HG02610 (cell line): ENCODE measurements around the gene FAM9A.

Source experiments
- ATAC-seq: cut with Tn5 transposase; IDR thresholded peaks from one replicate; pipeline ENCODE4 v1.9.1; 2021; ENCODE audit warnings: mild to moderate bottlenecking, moderate library complexity; ENCODE audit not compliant: unreplicated experiment

The FAM9A gene

DNA sequence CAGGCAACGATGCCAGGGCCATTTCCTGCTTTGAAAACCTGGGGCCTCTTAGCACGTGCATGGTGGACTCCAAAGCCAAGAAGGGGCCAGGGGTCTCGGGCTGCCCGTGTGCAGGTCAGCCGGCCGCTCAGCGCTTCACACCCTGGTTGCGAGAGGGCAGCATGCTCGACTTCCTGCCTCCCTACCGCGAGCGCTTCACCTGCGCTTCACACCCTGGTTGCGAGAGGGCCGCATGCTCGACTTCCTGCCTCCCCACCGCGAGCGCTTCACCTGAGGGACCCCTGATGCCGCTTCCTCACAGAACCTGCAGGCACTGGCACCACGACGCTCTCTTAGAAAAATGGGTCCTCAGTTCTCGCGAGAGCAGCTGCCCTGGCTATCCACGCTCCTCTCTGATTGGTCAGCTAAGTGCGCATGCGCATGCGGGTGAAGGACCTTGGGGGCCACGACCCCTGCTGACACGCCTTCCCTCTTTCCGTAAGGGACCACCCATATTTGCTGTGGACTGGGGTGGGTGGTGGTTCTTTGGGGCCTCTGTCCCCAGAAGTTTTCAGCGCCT, at the start of gene FAM9A:
TSS of gene FAM9A (minus strand) at position 343 of the 559 bp plus-strand sequence. CDS start 1,212 bp downstream, outside the sequence.
- no peak for ATAC-seq

DNA sequence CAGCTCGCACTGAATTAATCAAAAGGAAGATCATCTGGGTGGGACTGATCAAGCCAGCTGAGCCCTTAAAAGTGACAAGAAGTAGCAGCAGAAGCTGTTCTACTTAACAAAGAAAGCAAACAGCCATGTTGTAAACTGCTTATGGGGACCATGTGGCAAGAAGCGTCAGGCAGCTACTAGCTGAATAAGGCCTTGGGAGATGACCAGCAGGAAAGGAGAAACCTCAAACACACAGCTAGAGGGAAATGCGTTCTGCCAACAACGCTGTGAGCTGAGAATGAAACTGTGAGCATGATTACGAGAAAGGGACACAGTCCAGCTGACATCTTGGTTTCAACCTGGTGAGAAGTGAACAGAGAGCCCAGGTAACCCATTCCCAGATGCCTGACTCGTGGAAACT, 49.3 kb upstream of the FAM9A start:
- ATAC-seq = no peak

GRCh38 chrX:8849945-8850344, 48.8 kb upstream of the FAM9A start:
- no peak for ATAC-seq

DNA sequence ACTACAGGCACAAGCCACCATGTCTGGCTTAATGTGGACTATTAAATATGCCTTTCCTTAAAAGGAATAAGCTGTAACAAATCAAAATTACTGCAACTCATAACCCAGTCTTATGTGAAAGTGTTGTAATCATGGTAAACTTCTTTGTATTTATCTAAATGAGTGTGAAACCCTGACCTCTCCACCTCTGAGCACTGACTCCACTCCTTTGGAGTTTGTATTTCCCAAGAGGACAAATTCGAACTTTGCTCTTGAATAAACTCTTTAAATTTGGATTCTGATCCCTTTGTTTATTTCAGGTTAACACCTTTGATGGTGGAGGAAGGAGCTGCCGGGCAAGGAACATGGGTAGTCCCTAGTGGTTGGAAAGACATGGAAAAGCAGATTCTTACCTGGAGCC, 48.3 kb upstream of the FAM9A start:
- ATAC-seq = no peak

GRCh38 chrX:8848911-8849310, 47.7 kb upstream of the FAM9A start:
- ATAC-seq = no peak

- ATAC-seq = no peak
These were observed 47.3 kb upstream of the FAM9A start for GRCh38 chrX:8848441-8848840.

- no peak for ATAC-seq
These were observed 46.2 kb upstream of the FAM9A start for GRCh38 chrX:8847360-8847759.

DNA sequence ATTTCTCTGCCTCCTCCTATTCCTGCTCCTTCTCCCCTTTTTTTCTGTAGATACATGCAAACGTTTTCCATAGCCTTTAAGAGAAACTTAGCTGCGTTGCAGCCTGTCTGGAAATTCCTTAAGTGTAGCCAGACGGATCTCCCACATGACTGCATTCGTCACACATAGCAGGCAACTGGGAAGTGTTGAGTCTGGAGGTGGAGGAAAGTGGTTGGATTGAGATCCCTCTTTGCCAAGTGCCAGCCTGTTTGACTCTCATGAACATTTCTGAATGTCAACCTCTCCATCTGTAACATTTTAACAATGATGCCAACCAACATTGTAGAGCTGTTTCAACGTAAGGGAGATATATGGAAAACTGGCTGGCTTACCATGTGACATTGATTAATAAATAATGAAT, 45.1 kb upstream of the FAM9A start:
- ATAC-seq = no peak

GRCh38 chrX:8845469-8845868, 44.3 kb upstream of the FAM9A start:
- ATAC-seq = no peak

GRCh38 chrX:8845060-8845459, 43.9 kb upstream of the FAM9A start:
- ATAC-seq = no peak

DNA sequence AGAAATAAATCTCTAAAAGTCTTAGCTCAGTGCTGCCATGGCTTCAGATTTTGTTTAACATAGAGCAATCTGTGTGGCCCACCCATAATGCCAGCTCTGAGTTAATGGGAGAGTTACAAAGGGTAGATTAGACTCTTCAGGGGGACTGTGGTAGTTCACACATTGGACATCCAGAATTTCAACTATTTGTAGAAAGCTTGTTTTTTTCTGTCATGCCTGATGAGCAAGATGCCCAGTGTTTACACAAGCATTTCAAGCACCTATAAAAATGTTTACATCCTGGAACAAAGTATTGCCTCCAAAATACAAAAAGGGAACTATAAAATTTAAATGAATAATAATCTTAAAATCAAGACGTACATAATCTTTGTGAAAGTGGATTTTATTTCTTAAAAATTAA, 43.0 kb upstream of the FAM9A start:
- ATAC-seq = no peak

DNA sequence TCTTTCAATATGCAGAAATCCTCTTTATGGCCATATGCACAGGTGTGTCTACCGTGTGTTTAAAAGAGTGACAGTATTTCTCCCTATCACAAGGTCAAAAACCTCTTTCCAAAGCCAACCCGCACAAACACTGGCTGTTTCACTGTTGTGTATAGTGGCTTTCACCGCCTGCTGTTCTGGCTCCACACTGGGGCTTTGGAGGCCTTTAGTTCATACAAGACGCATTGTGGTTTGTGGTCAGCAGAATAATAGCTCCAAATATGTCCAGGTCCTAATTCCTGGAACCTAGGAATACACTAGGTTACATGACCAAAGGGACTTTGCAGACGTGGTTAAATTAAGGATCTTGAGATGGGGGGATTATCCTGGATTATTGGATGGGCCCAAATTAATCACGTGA, 40.7 kb upstream of the FAM9A start:
- no peak for ATAC-seq

DNA sequence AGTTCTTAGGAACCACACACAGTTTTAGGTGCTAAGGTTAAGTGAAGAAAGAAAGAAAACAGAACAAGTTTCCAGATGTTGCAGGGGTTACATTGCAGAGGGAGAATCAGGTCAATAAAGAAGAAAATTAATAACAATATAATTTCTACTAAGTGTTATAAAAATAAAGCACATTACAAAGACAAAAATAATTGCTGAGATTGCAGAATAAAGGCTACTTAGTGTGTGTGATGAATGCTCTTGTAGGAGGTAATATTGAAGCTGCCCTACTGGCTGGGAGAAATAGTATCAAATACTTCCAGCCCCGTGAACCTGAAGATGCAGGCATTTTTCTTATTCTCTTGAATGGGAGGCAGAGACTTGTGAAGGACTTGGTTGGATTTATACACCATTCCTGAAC, 33.2 kb upstream of the FAM9A start:
- ATAC-seq = no peak

DNA sequence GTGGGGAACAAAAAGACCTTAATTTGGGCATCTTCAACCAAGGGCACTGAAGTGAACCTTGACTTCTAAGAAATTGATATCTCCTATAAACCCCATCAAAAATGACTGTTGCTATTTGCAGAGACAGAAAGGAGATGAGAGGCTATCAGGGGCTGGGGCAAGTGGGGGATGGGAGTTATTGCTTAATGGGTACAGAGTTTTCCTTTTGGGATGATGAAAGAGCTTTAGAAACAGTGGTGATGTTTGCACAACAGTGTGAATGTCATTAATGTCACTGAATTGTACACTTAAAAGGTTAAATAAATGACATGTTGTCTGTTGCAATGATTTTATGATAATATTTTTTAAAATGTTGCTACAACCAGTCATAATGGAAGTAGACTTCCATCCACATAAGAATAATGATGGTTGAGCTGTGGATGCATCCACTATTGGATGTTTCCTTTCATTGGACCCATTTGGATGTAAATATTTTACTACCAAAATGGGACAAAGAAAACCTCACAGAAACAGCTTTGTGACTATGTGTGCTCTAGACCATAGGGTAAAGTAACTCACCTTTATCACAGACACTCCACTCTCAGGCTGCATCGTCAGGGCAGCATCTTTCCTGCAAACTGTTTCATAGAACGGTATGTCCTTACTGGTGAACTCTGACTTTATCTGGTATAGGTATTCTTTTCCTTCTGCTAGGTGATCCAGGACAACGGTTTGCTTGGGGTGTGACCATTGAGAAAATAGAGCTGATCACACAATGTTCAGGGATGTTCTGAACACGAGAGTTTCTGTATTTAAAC, 31.6 kb upstream of the FAM9A start:
- ATAC-seq = no peak

GRCh38 chrX:8823698-8824097, 22.5 kb upstream of the FAM9A start:
- ATAC-seq = no peak

DNA sequence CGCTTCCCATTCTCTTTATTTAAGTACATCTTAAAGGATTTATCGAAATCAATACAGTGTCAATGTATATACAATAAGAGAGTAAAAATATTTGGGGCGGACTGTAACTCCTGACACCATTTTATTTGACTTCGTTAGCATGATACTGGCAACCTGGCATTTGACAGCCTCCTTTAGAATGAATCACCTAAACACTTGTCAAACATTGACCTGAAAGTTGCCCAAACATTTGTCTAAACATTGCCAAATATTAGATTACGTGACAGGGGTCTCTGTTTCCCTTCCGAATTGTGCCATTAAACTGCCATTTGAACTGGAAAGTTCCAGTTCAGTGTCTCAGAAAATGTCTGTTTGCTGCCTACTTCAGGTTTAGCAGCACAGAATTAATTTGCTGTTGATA, 20.8 kb upstream of the FAM9A start:
- no peak for ATAC-seq

DNA sequence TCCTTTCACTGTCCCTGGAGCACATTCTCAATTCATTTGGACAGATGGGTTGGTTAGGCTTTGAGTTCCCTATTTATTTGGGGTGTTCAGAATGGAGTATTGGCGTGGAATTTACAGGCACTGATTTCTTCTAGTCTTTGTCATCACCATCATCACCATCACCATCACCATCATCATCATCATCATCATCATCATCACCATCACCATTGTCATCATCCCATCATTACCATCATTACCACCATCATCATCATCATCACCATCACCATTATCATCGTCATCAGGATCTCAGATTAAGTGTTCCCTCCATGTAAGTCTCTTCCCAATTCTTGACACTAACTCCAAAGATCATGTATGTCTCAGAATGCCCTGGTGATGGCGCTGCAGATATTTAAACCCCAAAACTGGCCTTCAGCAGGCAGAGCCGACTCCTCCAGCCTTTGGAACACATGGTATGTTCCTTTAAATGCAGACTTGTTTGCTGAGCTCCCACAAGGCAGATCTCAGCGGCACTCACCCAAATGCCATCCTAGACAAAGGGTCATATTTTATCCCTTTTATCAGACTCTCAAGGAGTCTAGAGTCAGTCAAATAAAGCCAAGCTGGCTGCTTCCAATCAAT, 19.8 kb upstream of the FAM9A start:
- ATAC-seq = no peak

DNA sequence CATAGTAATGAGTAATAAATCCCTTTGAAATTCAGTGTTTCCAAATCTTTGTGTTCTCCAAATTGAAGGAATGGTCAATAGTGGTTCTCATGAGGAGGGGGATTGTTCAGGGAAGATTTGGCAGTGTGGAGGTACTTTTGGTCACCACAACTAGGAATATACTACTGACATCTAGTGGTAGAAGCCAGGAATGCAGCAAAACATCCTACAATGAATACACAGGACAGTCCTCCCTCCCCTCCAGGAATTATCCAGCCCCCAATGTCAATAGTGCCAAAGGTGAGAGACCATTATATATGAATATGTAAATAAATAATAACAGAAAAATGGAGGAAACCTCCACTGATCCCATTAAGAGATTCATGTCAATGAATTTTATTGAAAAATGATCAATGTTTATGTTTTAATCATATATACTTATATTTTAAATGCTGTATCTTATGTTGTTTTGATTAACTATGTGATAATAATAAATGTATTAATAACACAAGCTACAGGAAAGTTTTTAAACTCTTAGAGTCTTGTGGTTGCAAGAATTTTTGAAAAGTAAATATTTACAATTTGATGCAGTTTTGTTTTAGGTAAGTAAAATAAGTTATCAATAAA, 14.4 kb upstream of the FAM9A start:
- ATAC-seq = peak; percentile 43

DNA sequence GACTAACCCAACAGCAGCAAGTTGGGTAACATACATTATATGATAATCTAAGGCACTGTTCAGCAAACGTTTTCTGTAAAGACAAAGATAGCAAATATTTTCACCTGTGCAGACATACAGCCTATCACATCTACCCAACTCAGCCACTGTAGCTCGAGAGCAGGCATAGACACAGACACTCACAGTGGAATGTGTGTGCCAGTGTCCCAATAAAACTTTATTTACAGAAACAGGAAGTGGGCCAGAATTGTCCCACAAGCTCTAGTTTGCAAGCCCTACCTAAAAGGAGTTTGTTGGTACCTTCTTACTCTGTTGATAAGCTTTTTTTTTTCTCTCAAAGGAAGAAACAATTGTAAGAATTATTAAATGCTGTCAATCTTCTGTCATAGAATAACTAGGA, 11.9 kb upstream of the FAM9A start:
- ATAC-seq = no peak

- ATAC-seq = no peak
These were observed 10.4 kb upstream of the FAM9A start for GRCh38 chrX:8811611-8812010.

- ATAC-seq = no peak
These were observed 7.5 kb upstream of the FAM9A start for GRCh38 chrX:8808661-8809060.

DNA sequence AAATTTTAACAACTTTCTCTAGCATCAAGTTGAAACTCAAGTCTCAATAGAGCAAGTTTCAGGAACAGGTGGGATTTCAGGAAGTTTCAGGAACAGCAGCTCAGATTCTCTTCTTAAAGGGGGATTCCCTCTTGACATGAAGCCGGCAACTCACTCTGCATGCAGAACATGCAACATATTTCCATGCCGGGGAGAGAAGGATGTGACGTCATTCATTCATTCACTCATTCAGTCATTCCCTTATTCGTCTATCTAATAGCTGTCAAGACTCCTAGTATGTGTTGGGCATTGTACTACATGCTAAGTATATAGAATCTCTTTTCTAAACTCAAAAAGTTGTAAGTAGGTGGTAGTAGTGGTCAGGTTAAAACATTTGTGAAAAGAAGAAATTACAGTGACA, 4.8 kb upstream of the FAM9A start:
- ATAC-seq = no peak
